DND-41 (cell line): Measurements from ENCODE around the gene RAB25.

Source experiments
- ATAC-seq: fragments of 200-7000 bp; cut with Tn5 transposase; 3 replicates; pipeline ENCODE4 v1.9.1; 2021; ENCODE audit warnings: low read depth; ENCODE audit not compliant: insufficient read depth
- DNase-seq: peaks from one replicate; pipeline ENCODE4 v3.0.0-alpha.2; 2020
- H2AFZ ChIP-seq: 2 replicates; pipeline ENCODE4 v1.6.0; 2012; ENCODE audit warnings: low read depth, low read length
- H3K27ac ChIP-seq: 2 replicates; pipeline ENCODE4 v1.5.1; 2012; ENCODE audit warnings: low read length, inconsistent platforms
- H3K27me3 ChIP-seq: fragments of 200-600 bp; sonication (generic); 2 replicates; pipeline ENCODE4 v1.6.0; 2012; ENCODE audit warnings: low read length, mild to moderate bottlenecking, inconsistent platforms; ENCODE audit not compliant: insufficient read depth, poor library complexity
- H3K36me3 ChIP-seq: 2 replicates; pipeline ENCODE4 v1.5.1; 2012; ENCODE audit warnings: low read length, inconsistent platforms; ENCODE audit not compliant: insufficient read depth
- H3K4me1 ChIP-seq: 2 replicates; pipeline ENCODE4 v1.5.1; 2012; ENCODE audit warnings: mild to moderate bottlenecking, low read length; ENCODE audit not compliant: insufficient read depth
- H3K4me2 ChIP-seq: 2 replicates; pipeline ENCODE4 v1.6.0; 2012; ENCODE audit warnings: mild to moderate bottlenecking, moderate library complexity, low read length, inconsistent platforms; ENCODE audit not compliant: insufficient read depth
- H3K4me3 ChIP-seq, 2 experiments: fragments of 200-600 bp in 1 of 2; shearing (Covaris generic) in 1 of 2; 2 replicates each; pipeline ENCODE4 v1.5.1; 2012 to 2016; ENCODE audit warnings: inconsistent platforms in 2 of 2, low read length in 2 of 2, mild to moderate bottlenecking in 2 of 2, low read depth in 1 of 2, moderate library complexity in 1 of 2
- H3K79me2 ChIP-seq: 2 replicates; pipeline ENCODE4 v1.6.0; 2012; ENCODE audit warnings: low read length, inconsistent platforms; ENCODE audit not compliant: insufficient read depth
- H3K9ac ChIP-seq: 2 replicates; pipeline ENCODE4 v1.6.0; 2012; ENCODE audit warnings: low read depth, mild to moderate bottlenecking, inconsistent platforms, low read length, moderate library complexity
- H3K9me3 ChIP-seq: 2 replicates; pipeline ENCODE4 v1.5.1; 2012; ENCODE audit warnings: low read length, moderate library complexity, mild to moderate bottlenecking, inconsistent platforms; ENCODE audit not compliant: insufficient read depth, severe bottlenecking
- H4K20me1 ChIP-seq: 2 replicates; pipeline ENCODE4 v1.6.0; 2012; ENCODE audit warnings: low read length; ENCODE audit not compliant: insufficient read depth
- EZH2 ChIP-seq: IDR thresholded peaks from 3 replicates; pipeline ENCODE4 v1.6.1; 2012; ENCODE audit warnings: borderline replicate concordance, low read depth, mild to moderate bottlenecking, moderate library complexity, low read length, inconsistent platforms; ENCODE audit not compliant: severe bottlenecking
- TF ChIP-seq, protein P1 (sequence below): IDR thresholded peaks from 2 replicates; pipeline ENCODE4 v1.5.1; 2012; ENCODE audit warnings: borderline replicate concordance, low read length, moderate library complexity, mild to moderate bottlenecking; ENCODE audit not compliant: poor library complexity, severe bottlenecking; ENCODE audit errors: extremely low read depth

Gene RAB25

DNA sequence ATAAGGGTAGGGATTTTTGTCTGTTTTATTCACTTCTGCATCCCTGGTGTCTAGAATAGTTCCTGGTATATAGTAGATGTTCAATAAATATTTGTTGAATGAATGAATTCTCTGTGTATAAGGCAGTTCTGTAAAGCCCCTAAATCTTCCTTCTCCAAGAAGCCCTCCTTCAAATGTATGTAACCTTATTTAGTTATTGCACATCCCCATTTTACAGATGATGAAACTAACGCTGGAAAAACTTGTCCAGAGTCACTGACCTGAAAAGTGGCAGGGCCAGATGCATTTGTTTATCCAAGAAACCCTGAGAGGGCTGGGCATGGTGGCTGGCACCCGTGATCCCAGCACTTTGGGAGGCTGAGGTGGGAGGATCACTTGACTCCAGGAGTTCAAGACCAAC lies 49.3 kb downstream of the RAB25 start:
- peaks cover 5% of the 10 kb centered on the region; the same call in 1 of the 2 replicates for H3K4me1 ChIP-seq
- no peak overlapping the region for H2AFZ ChIP-seq
- H3K4me2 ChIP-seq: no peak overlapping the region
- H3K9ac ChIP-seq: no peak overlapping the region
- H3K79me2 ChIP-seq: no peaks in the 10 kb centered on the region
- no peak overlapping the region for H3K4me3 ChIP-seq
- H4K20me1 ChIP-seq: peaks cover 3% of the 10 kb centered on the region; the same call in 1 of the 2 replicates
- H3K27me3 ChIP-seq: peaks cover 50% of the 10 kb centered on the region
- no peak for ATAC-seq
- no peaks in the 10 kb centered on the region for H3K9me3 ChIP-seq
- no peaks in the 10 kb centered on the region for H3K36me3 ChIP-seq
- no peak overlapping the region for H3K27ac ChIP-seq
- DNase-seq: no peak
- TF ChIP-seq, protein P1, sequence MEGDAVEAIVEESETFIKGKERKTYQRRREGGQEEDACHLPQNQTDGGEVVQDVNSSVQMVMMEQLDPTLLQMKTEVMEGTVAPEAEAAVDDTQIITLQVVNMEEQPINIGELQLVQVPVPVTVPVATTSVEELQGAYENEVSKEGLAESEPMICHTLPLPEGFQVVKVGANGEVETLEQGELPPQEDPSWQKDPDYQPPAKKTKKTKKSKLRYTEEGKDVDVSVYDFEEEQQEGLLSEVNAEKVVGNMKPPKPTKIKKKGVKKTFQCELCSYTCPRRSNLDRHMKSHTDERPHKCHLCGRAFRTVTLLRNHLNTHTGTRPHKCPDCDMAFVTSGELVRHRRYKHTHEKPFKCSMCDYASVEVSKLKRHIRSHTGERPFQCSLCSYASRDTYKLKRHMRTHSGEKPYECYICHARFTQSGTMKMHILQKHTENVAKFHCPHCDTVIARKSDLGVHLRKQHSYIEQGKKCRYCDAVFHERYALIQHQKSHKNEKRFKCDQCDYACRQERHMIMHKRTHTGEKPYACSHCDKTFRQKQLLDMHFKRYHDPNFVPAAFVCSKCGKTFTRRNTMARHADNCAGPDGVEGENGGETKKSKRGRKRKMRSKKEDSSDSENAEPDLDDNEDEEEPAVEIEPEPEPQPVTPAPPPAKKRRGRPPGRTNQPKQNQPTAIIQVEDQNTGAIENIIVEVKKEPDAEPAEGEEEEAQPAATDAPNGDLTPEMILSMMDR: no peak
- no peak for TF ChIP-seq EZH2

DNA sequence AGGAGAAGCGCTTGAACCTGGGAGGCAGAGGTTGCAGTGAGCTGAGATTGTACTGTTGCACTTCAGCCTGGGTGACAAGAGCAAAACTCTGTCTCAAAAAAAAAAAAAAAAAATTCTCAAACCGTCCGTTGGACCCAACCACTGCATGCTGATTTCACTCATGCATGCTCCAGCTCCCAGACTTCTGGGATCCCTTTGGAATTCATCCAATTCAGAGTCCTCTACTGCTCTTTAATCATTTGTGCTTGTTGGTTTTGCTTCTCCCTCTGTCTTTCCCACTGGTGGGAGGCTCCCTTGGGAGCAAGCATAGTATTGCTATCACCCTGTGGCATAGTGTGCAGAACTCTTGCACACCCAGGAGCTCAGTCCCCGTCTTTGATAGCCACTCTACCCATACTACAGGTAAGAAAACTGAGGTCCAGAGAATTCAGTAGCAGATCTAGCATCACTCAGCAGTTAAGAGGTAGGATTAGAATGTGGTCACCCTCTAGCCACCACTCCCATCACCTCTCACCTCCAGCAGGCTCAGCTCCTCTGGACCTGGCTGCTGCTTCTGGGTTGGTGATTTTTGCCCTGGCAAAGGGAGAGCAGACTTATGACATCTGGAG lies 50.5 kb downstream of the RAB25 start:
- no peaks in the 10 kb centered on the region for H3K9me3 ChIP-seq
- no peaks in the 10 kb centered on the region for H3K36me3 ChIP-seq
- H3K79me2 ChIP-seq: no peaks in the 10 kb centered on the region
- peaks cover 44% of the 10 kb centered on the region for H3K27me3 ChIP-seq
- H2AFZ ChIP-seq: no peak overlapping the region
- no peak overlapping the region for H3K4me3 ChIP-seq
- peaks cover 3% of the 10 kb centered on the region; the same call in 1 of the 2 replicates for H4K20me1 ChIP-seq
- H3K9ac ChIP-seq: no peak overlapping the region
- H3K4me1 ChIP-seq: no peaks in the 10 kb centered on the region
- TF ChIP-seq EZH2: no peak
- TF ChIP-seq, protein P1: no peak
- no peak overlapping the region for H3K4me2 ChIP-seq
- no peak for DNase-seq
- ATAC-seq: no peak
- H3K27ac ChIP-seq: no peak overlapping the region

DNA sequence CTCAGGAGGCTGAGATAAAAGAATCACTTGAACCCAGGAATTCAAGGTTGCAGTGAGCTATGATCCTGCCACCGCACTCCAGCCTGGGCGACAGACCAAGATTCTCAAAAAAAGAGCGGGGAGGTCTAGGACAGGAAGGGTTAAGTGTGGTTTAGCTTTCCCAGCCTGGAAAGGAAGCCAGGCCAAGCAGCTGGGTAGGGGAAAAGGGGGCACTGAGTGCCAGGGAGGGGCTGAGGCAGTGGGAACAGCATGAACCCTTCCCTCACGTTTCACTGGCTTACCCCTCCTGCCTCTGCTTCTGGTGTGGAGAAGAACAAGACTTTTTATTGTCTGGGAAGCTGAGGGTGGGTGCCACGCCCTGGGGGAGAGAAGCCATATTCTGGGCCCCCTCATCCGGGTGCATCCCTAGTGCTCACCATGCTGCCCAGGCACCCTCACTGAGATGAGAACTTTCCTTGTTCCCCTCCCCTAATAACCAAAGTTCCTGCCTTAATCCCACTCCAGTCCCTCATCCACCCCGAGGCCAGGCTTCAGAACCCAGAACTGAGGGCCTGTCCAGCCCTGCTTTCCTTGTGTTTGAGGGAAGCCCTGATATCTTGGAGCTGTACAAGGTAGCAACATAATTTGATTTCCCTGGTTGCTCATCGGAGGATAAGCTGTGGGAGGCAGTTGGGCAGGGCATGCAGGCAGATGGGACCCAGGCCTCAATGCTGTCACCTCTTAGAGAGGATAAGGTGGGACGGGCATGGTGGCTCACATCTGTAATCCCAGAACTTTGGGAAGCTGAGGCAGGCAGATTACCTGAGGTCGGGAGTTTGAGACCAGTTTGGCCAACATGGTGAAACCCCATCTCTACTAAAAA lies 51.5 kb downstream of the RAB25 start:
- Histone ChIP-seq H3K9me3 (no peaks in the 10 kb centered on the region), H3K4me1 (no peaks in the 10 kb centered on the region), H3K27ac (no peak overlapping the region), H3K79me2 (no peaks in the 10 kb centered on the region), H3K4me2 (no peak overlapping the region), H3K9ac (no peak overlapping the region), H3K27me3 (peaks cover 36% of the 10 kb centered on the region), H3K36me3 (no peaks in the 10 kb centered on the region), H4K20me1 (peaks cover 3% of the 10 kb centered on the region; the same call in 1 of the 2 replicates), H3K4me3 (no peak overlapping the region), H2AFZ (no peak overlapping the region)
- no peak for DNase-seq
- ATAC-seq: no peak
- no peak for TF ChIP-seq EZH2
- TF ChIP-seq, protein P1: no peak
